ENCODE data around the gene IGSF21.

- TF ChIP-seq GATA2 (IDR thresholded peaks at IDR 0.05; ENCODE audit: low read depth, low read length): no peak
- no peak for TF ChIP-seq GATA3 (IDR thresholded peaks at IDR 0.05; ENCODE audit: low read depth, low read length)
These were observed 312.2 kb downstream of the IGSF21 start for GRCh38 chr1:18419845-18420184.

Measured in SH-SY5Y (cell line).